ENCODE data around the gene FAM167B.
"Not testable (repeated sequence)": the region's sequence is repeated elsewhere in the genome, so short reads cannot be mapped to it uniquely, and the experiment has no call there.

FAM167B gene

DNA sequence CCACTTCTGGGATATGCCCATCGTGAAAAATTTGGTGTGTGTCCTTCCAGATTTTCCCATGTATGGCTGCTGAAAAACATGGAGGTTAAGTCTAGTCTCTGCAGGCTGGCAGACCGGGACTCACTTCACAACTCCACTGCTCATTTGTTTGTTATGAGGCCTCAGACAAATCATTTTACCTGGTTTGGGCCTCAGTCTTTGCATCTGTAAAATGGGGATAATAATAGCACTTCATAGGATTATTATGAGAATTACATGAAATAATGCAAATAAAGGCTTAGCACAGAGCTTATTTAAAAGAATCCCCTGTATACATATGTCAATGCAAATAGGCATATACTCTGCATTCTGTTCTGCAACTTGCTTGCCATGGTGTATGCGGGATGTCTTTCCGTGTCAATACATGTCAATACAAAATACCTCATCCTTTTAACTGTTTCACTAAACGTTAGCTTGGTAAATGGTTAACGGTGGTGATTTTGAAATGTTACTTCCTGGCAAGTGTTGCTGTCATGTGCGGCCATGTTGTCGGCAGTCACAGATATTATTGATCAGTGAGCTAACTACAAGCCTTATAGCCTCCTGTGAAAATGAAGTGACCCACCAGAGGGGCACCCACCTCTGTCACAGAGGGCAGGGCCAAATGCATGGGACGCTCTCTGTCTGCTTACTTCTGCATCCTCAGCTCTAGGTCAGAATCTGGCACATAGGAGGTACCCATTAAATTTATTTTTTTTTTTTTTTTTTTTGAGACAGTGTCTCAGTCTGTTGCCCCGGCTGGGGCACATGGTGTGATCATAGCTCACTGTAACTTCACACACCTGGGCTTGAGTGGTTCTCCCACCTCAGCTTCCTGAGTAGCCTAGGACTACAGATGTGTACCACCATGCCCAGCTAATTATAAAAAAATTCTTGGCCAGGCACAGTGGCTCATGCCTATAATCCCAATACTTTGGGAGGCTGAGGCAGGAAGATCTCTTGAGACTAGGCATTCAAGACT is 8.3 kb downstream of the FAM167B start:
- peak; percentile 20 for ATAC-seq (replicated peaks; ENCODE audit: extremely low read depth, poor library complexity, severe bottlenecking)
- Mint-ChIP-seq H3K4me3 (peak overlapping the region; percentile 97), H3K27ac (ENCODE audit: low read depth) (peak overlapping the region; percentile 86), H3K27me3 (no peaks in the 10 kb centered on the region), H3K9me3 (no peaks in the 10 kb centered on the region), H3K4me1 (peaks cover 54% of the 10 kb centered on the region), H3K36me3 (ENCODE audit: insufficient read depth) (peaks cover 59% of the 10 kb centered on the region)
- no peak for DNase-seq (ENCODE audit: low spot score in 2 of 2)

DNA sequence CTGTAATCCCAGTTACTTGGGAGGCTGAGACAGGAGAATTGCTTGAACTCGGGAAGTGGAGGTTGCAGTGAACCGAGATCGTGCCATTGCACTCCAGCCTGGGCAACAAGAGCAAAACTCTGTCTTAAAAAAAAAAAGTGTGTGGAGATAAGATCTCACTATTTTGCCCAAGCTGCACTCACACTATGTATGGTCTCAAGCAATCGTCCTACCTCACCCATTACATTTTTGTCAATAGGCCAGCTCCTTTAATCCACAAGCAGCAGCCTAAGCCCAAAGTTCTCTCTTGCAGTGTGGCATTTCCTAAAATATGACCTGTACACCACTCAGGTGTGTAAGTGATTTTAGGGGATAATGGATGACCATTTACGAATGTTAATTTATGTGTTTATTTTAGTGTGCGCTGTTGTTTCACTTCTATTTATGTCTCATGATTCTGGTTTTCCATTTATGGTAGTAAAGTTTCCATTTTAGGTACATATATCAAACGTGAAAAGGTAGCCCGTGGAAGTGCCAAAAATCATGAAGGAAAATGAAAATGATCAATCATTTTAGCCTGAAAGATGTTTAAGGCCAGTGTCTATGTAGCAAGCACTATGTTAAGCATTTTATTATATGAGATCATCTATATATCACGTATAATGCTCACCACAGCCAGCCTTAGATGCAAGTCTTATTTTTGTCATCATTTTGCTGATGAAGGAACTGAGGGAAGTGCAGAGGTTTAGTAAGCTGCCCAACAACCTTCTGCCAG is 9.6 kb downstream of the FAM167B start:
- Mint-ChIP-seq H3K27ac (ENCODE audit: low read depth) (peak overlapping the region; percentile 90), H3K4me3 (peak overlapping the region; percentile 97), H3K27me3 (no peaks in the 10 kb centered on the region), H3K36me3 (ENCODE audit: insufficient read depth) (peaks cover 62% of the 10 kb centered on the region), H3K4me1 (peaks cover 46% of the 10 kb centered on the region), H3K9me3 (no peaks in the 10 kb centered on the region)
- ATAC-seq (replicated peaks; ENCODE audit: extremely low read depth, poor library complexity, severe bottlenecking) (no peak), DNase-seq (ENCODE audit: low spot score in 2 of 2) (no peak)

DNA sequence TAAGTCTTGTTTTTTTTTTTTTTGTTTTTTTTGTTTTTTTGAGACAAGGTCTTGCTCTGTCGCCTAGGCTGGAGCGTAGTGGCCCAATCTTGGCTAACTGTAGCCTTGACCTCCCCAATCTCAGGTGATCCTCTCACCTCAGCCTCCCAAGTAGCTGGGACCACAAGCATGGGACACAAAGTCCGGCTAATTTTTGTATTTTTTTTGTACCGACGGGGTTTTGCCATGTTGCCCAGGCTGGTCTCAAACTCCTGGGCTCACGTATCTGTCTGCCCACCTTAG is 10.1 kb downstream of the FAM167B start:
- peaks cover 58% of the 10 kb centered on the region for H3K36me3 Mint-ChIP-seq (ENCODE audit: insufficient read depth)
- peaks cover 41% of the 10 kb centered on the region for H3K4me1 Mint-ChIP-seq
- H3K9me3 Mint-ChIP-seq: no peaks in the 10 kb centered on the region

DNA sequence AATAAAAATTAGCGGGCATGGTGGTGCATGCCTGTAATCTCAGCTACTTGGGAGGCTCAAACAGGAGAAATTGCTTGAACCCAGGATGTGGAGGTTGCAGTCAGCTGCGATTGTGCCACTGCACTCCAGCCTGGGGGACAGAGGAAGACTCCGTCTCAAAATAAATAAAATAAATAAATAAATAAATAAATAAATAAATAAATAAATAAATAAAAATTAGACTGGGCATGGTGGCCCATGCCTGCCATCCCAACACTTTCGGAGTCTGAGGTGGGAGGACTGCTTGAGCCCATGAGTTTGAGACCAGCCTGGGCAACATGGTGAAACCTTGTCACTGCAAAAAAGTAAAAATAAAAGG is 16.2 kb downstream of the FAM167B start:
- H3K9me3 Mint-ChIP-seq; ATAC-seq (replicated peaks; ENCODE audit: extremely low read depth, poor library complexity, severe bottlenecking); H3K27me3 Mint-ChIP-seq; DNase-seq (ENCODE audit: low spot score in 2 of 2): not testable (repeated sequence)
- Mint-ChIP-seq H3K4me3 (peak overlapping the region; percentile 51), H3K4me1 (peaks cover 43% of the 10 kb centered on the region), H3K36me3 (ENCODE audit: insufficient read depth) (peaks cover 52% of the 10 kb centered on the region), H3K27ac (ENCODE audit: low read depth) (peak overlapping the region; percentile 91)

More for the DNA sequence above, 10.1 kb downstream of the FAM167B start:
- ATAC-seq (replicated peaks; ENCODE audit: extremely low read depth, poor library complexity, severe bottlenecking): no peak
- DNase-seq (ENCODE audit: low spot score in 2 of 2): no peak
- H3K4me3 Mint-ChIP-seq: peak overlapping the region; percentile 97
- H3K27ac Mint-ChIP-seq (ENCODE audit: low read depth): peak overlapping the region; percentile 90
- no peaks in the 10 kb centered on the region for H3K27me3 Mint-ChIP-seq

DNA sequence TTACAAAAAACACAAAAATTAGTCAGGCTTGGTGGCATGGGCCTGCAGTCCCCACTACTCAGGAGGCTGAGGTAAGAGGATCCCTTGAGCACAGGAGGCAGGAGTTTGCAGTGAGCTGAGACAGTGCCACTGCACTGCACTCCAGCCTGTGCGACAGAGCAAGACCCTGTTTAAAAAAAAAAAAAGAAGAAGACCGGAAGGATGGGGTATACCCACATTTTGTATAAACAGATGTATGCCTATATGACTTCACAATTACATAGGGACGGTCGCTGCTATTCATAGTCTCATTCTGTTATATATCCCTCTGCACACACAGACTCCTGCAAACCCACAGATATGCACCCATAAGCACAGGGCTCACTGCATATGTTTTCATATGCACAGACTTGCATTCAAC is 16.7 kb downstream of the FAM167B start:
- ATAC-seq (replicated peaks; ENCODE audit: extremely low read depth, poor library complexity, severe bottlenecking) (peak; percentile 91), DNase-seq (ENCODE audit: low spot score in 2 of 2) (no peak)
- Mint-ChIP-seq H3K9me3 (no peaks in the 10 kb centered on the region), H3K36me3 (ENCODE audit: insufficient read depth) (peaks cover 47% of the 10 kb centered on the region), H3K4me3 (peak overlapping the region; percentile 70), H3K27ac (ENCODE audit: low read depth) (peak overlapping the region; percentile 91), H3K4me1 (peaks cover 45% of the 10 kb centered on the region), H3K27me3 (no peaks in the 10 kb centered on the region)

DNA sequence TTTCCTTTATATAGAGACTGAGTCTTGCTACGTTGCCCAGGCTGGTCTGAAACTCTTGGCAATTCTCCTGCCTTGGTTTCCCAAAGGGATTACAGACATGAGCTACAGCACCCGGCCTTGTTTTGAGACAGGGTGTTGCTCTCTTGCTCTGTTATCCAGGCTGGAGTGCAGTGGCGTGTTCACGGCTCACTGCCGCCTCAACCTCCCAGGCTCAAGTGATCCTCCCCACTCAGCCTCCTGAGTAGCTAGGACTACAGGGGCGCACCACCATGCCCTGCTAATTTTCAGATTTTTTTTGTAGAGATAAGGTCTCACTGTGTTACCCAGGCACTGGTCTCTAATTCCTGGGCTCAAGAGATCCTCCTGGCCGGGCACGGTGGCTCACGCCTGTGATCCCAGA is 18.8 kb downstream of the FAM167B start:
- Mint-ChIP-seq H3K36me3 (ENCODE audit: insufficient read depth) (peaks cover 41% of the 10 kb centered on the region), H3K9me3 (no peaks in the 10 kb centered on the region), H3K27ac (ENCODE audit: low read depth) (peak overlapping the region; percentile 91), H3K27me3 (no peaks in the 10 kb centered on the region), H3K4me1 (peaks cover 42% of the 10 kb centered on the region), H3K4me3 (peak overlapping the region; percentile 60)
- DNase-seq (ENCODE audit: low spot score in 2 of 2): no peak
- no peak for ATAC-seq (replicated peaks; ENCODE audit: extremely low read depth, poor library complexity, severe bottlenecking)

DNA sequence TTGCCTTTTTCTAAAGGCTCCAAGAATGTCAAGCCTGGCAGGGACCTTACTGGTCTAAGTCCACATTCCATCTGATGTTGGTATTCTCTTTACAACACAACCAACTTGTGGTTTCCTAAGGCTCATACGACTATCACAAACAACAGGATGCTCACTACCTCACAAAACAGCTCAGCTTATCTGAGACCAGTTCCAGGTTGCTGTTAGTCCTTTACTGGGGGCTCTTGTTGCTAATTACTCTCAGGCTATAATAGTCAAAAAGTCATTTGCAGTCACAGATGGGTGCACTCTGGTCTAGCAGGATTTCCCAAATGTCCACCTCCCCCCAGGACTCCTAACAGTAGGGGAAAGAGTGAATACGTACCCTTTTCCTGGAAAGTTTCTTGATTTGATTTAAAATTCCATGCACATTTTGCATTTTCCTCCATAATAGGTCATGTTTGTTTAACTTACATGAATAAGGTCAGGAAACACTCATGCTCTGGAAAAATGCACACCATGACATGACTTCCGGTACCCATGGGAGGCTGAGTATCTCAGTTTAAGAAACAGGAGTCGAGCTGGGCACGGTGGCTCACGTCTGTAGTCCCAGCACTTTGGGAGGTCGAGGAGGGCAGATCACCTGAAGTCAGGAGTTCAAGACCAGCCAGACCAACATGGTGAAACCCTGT is 20.0 kb downstream of the FAM167B start:
- Mint-ChIP-seq H3K4me3 (peak overlapping the region; percentile 66), H3K27ac (ENCODE audit: low read depth) (peak overlapping the region; percentile 91), H3K36me3 (ENCODE audit: insufficient read depth) (peaks cover 47% of the 10 kb centered on the region), H3K27me3 (no peaks in the 10 kb centered on the region), H3K9me3 (no peaks in the 10 kb centered on the region), H3K4me1 (peaks cover 53% of the 10 kb centered on the region)
- ATAC-seq (replicated peaks; ENCODE audit: extremely low read depth, poor library complexity, severe bottlenecking) (no peak), DNase-seq (ENCODE audit: low spot score in 2 of 2) (no peak)

DNA sequence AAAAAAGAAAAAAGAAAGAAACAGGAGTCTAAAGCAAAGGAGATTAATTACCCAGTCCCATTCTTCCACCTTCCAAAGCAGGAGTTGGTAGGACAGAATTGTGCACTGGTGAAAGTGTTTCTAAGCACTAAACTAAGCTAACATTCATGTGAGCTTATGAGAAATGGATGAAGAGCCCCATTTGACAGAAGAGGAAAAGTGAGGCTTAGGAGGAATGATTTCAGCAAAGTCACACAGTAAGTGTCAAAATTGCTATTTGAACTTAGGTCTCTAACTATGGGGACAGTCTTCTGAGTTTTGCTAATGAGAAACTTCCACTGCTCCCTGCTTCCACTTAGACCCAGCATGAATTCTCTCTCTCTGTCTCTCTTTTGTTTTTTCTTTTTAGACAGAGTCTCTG is 22.7 kb downstream of the FAM167B start:
- no peak for ATAC-seq (replicated peaks; ENCODE audit: extremely low read depth, poor library complexity, severe bottlenecking)
- peaks cover 61% of the 10 kb centered on the region for H3K4me1 Mint-ChIP-seq
- H3K9me3 Mint-ChIP-seq: no peaks in the 10 kb centered on the region
- H3K4me3 Mint-ChIP-seq: no peak overlapping the region
- H3K36me3 Mint-ChIP-seq (ENCODE audit: insufficient read depth): peaks cover 51% of the 10 kb centered on the region
- DNase-seq (ENCODE audit: low spot score in 2 of 2): no peak
- peak overlapping the region; percentile 48 for H3K27ac Mint-ChIP-seq (ENCODE audit: low read depth)
- no peaks in the 10 kb centered on the region for H3K27me3 Mint-ChIP-seq

DNA sequence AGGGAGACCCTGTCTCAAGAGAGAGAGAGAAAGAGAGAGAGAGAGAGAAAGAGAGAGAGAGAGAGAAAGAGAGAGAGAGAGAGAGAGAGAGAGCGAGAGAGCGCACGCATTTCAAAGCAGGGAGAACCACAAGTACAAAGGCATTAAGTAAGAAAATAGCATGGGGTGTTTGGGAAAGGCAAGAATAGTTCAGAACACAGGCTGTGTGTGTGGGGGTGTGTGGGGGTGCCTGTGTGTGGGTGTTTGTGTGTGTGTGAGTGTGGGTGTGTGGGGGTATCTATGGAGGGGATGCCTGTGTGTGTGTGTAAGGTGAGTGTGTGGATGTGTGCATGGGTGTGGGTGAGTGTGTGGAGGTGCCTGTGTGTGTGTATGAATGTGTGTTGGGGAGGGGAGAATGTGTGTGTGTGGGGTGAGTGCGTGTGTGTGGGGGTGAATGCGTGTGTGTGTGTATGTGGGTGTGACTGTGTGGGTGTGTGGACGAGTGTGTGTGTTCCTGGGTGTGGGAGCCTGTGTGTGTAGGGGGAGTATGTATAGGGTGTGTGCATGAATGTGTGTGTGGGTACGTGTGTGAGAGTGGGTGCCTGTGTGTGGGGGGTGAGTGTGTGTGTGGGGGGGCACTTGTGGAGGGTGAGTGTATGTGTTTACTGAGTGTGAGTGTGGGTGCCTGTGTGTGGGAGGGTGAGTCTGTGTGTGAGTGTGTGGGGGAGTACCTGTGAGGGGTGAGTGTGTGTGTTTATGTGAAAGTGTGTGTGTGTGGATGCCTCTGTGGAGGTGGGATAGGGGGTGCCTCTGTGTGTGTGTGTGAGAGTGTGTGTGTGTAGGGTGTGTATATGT is 25.8 kb downstream of the FAM167B start:
- Mint-ChIP-seq H3K4me3 (peak overlapping the region; percentile 75), H3K27me3 (no peaks in the 10 kb centered on the region), H3K27ac (ENCODE audit: low read depth) (peak overlapping the region; percentile 97), H3K4me1 (peaks cover 51% of the 10 kb centered on the region), H3K9me3 (no peaks in the 10 kb centered on the region), H3K36me3 (ENCODE audit: insufficient read depth) (peaks cover 66% of the 10 kb centered on the region)
- DNase-seq (ENCODE audit: low spot score in 2 of 2): no peak
- peak; percentile 5 for ATAC-seq (replicated peaks; ENCODE audit: extremely low read depth, poor library complexity, severe bottlenecking)

DNA sequence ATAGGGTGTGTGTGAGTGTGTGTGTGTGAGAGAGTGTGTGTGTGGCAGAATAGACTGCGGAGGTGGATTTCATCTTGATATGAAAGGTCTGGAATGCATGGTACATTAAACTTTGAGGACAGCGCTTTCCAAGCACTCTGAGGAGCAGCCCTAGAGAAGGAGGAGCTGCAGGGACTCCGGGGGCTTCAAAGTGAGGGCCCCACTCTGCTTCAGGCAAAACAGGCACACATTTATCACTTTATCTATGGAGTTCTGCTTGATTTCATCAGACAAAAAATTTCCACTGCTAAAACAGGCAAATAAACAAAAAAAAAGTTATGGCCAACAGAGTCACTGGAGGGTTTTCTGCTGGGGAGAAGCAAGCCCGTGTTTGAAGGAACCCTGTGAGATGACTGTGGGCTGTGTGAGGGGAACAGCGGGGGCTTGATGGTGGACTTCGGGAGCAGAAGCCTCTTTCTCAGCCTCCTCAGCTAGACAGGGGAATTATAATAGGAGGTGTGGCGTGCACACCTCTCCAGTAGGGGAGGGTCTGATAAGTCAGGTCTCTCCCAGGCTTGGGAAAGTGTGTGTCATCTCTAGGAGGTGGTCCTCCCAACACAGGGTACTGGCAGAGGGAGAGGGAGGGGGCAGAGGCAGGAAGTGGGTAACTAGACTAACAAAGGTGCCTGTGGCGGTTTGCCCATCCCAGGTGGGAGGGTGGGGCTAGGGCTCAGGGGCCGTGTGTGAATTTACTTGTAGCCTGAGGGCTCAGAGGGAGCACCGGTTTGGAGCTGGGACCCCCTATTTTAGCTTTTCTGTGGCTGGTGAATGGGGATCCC is 26.6 kb downstream of the FAM167B start:
- ATAC-seq (replicated peaks; ENCODE audit: extremely low read depth, poor library complexity, severe bottlenecking): peak; percentile 97
- H3K27ac Mint-ChIP-seq (ENCODE audit: low read depth): peak overlapping the region; percentile 97
- H3K27me3 Mint-ChIP-seq: no peaks in the 10 kb centered on the region
- no peaks in the 10 kb centered on the region for H3K9me3 Mint-ChIP-seq
- DNase-seq (ENCODE audit: low spot score in 2 of 2): peak; percentile 57 to 70
- peak overlapping the region; percentile 75 for H3K4me3 Mint-ChIP-seq
- H3K4me1 Mint-ChIP-seq: peaks cover 51% of the 10 kb centered on the region
- H3K36me3 Mint-ChIP-seq (ENCODE audit: insufficient read depth): peaks cover 75% of the 10 kb centered on the region

DNA sequence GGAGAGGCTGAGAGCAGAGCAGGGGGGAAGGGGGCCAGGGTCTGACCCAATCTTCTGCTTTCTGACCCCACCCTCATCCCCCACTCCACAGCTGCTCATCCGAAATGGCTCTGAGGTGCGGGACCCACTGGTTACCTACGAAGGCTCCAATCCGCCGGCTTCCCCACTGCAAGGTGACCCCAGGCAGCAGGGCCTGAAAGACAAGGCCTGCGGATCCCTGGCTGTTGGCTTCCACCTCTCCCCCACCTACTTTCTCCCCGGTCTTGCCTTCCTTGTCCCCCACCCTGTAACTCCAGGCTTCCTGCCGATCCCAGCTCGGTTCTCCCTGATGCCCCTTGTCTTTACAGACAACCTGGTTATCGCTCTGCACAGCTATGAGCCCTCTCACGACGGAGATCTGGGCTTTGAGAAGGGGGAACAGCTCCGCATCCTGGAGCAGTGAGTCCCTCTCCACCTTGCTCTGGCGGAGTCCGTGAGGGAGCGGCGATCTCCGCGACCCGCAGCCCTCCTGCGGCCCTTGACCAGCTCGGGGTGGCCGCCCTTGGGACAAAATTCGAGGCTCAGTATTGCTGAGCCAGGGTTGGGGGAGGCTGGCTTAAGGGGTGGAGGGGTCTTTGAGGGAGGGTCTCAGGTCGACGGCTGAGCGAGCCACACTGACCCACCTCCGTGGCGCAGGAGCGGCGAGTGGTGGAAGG is 27.8 kb downstream of the FAM167B start:
- Mint-ChIP-seq H3K27ac (ENCODE audit: low read depth) (peak overlapping the region; percentile 97), H3K4me1 (peaks cover 45% of the 10 kb centered on the region), H3K4me3 (peak overlapping the region; percentile 51), H3K27me3 (no peaks in the 10 kb centered on the region), H3K9me3 (no peaks in the 10 kb centered on the region), H3K36me3 (ENCODE audit: insufficient read depth) (peaks cover 82% of the 10 kb centered on the region)
- ATAC-seq (replicated peaks; ENCODE audit: extremely low read depth, poor library complexity, severe bottlenecking): no peak
- DNase-seq (ENCODE audit: low spot score in 2 of 2): no peak
